SK-N-SH (cell line): Measurements from ENCODE around the gene ELOVL6. TPM values are rescaled to one million over a fixed set of nuclear protein-coding genes. Genes with fewer than 3 reads are reported as not detected.

Source experiments
- CTCF ChIA-PET: fragments of 300-600, 350-600 bp; formaldehyde crosslinking; extraction: SDS; loops from one replicate; lab custom pipeline; 2021; lab: Yijun Ruan, JAX
- POLR2A ChIA-PET: fragments of 350-600 bp; sonication (Branson Sonifier 250); formaldehyde crosslinking; extraction: SDS; loops from one replicate; lab custom pipeline; 2020; ENCODE audit warnings: antibody characterized with exemption, inconsistent platforms; lab: Yijun Ruan, JAX
- DNase-seq: peaks from one replicate; pipeline ENCODE4 v3.0.0; 2012
- H2AFZ ChIP-seq: fragments of 200-600 bp; sonication (generic); 2 replicates; pipeline ENCODE4 v1.8.1; 2016; ENCODE audit warnings: antibody characterized with exemption, mild to moderate bottlenecking, low read depth
- H3F3A ChIP-seq: fragments of 200-600 bp; sonication (generic); replicated peaks from 2 replicates; pipeline ENCODE3; 2016; ENCODE audit warnings: antibody characterized with exemption, mild to moderate bottlenecking; ENCODE audit not compliant: insufficient read depth
- H3K27ac ChIP-seq, 2 experiments: fragments of 200-500 bp in 1 of 2; fragments of 200-600 bp in 1 of 2; sonication (Bioruptor generic) in 1 of 2; sonication (generic), shearing (Covaris generic) in 1 of 2; 2 replicates each; pipeline versions ENCODE4 v1.5.1 to v1.6.1; 2014 to 2016; ENCODE audit warnings: low read depth in 2 of 2, inconsistent platforms in 1 of 2, low read length in 1 of 2, mild to moderate bottlenecking in 1 of 2, mixed read lengths in 1 of 2
- H3K27me3 ChIP-seq: fragments of 200-600 bp; sonication (generic), shearing (Covaris generic); 2 replicates; pipeline ENCODE4 v1.6.1; 2016; ENCODE audit warnings: mixed run types; ENCODE audit not compliant: insufficient read depth
- H3K36me3 ChIP-seq, 2 experiments: fragments of 200-500 bp in 1 of 2; fragments of 200-600 bp in 1 of 2; sonication (Bioruptor generic) in 1 of 2; sonication (generic) in 1 of 2; replicated peaks in 1 of 2; 2 replicates each; pipeline versions ENCODE3 to v1.5.1; 2014 to 2016; ENCODE audit warnings: low read length in 1 of 2, mild to moderate bottlenecking in 1 of 2; ENCODE audit not compliant: insufficient read depth in 2 of 2, control insufficient read depth in 1 of 2
- H3K4me1 ChIP-seq, 2 experiments: fragments of 200-500 bp in 1 of 2; fragments of 200-600 bp in 1 of 2; sonication (Bioruptor generic) in 1 of 2; sonication (generic), shearing (Covaris generic) in 1 of 2; 2 replicates each; pipeline versions ENCODE4 v1.5.1 to v1.6.1; 2014 to 2016; ENCODE audit warnings: low read depth in 1 of 2, low read length in 1 of 2, mixed run types in 1 of 2; ENCODE audit not compliant: insufficient read depth in 2 of 2, control insufficient read depth in 1 of 2
- H3K4me2 ChIP-seq: fragments of 200-600 bp; sonication (generic), shearing (Covaris generic); 2 replicates; pipeline ENCODE4 v1.6.1; 2017; ENCODE audit warnings: mixed run types
- H3K4me3 ChIP-seq, 2 experiments: fragments of 200-500 bp in 1 of 2; fragments of 200-600 bp in 1 of 2; sonication (Bioruptor generic) in 1 of 2; sonication (generic), shearing (Covaris generic) in 1 of 2; 2 replicates each; pipeline versions ENCODE4 v1.5.1 to v1.8.1; 2014 to 2016; ENCODE audit warnings: low read depth in 2 of 2, inconsistent platforms in 1 of 2, low read length in 1 of 2, mild to moderate bottlenecking in 1 of 2, mixed read lengths in 1 of 2, moderate library complexity in 1 of 2
- H3K79me2 ChIP-seq: fragments of 200-600 bp; sonication (generic); 2 replicates; pipeline ENCODE4 v1.8.1; 2017; ENCODE audit warnings: mild to moderate bottlenecking; ENCODE audit not compliant: insufficient read depth
- H3K9ac ChIP-seq: fragments of 200-600 bp; sonication (generic); 2 replicates; pipeline ENCODE4 v1.6.1; 2017; ENCODE audit warnings: mixed run types
- H3K9me2 ChIP-seq: fragments of 200-600 bp; sonication (generic); 2 replicates; pipeline ENCODE4 v1.6.1; 2017; ENCODE audit warnings: mixed run types
- H3K9me3 ChIP-seq: fragments of 200-600 bp; sonication (generic); 2 replicates; pipeline ENCODE4 v1.6.1; 2017; ENCODE audit warnings: mixed run types, mild to moderate bottlenecking, moderate library complexity
- H4K20me1 ChIP-seq: fragments of 200-600 bp; sonication (generic); 2 replicates; pipeline ENCODE4 v1.6.1; 2017; ENCODE audit warnings: mild to moderate bottlenecking, mixed run types; ENCODE audit not compliant: insufficient read depth
- CHD2 ChIP-seq: fragments of 150-350 bp; IDR thresholded peaks from 2 replicates; pipeline ENCODE4 v1.6.1; 2018; ENCODE audit warnings: low read length; ENCODE audit not compliant: partially characterized antibody
- EZH2phosphoT487 ChIP-seq: fragments of 200-600 bp; sonication (generic); IDR thresholded peaks from 2 replicates; pipeline ENCODE4 v1.6.1; 2017; ENCODE audit warnings: low read depth, mixed run types, mild to moderate bottlenecking, antibody characterized with exemption, moderate library complexity, borderline replicate concordance
- GABPA ChIP-seq: IDR thresholded peaks from 2 replicates; pipeline ENCODE4 v1.4.0; 2012; ENCODE audit warnings: low read depth, mild to moderate bottlenecking
- MXI1 ChIP-seq: IDR thresholded peaks from 2 replicates; pipeline ENCODE4 v1.6.1; 2012; ENCODE audit warnings: mild to moderate bottlenecking, low read depth, low read length, improper control_type of control experiment
- NFIC ChIP-seq: IDR thresholded peaks from 2 replicates; pipeline ENCODE4 v1.4.0; 2012; ENCODE audit warnings: borderline replicate concordance
- RCOR1 ChIP-seq: fragments of 150-350 bp; IDR thresholded peaks from 2 replicates; pipeline ENCODE4 v1.6.1; 2017; ENCODE audit warnings: antibody characterized with exemption, low read length
- RFX5 ChIP-seq: IDR thresholded peaks from 2 replicates; pipeline ENCODE4 v1.6.1; 2012; ENCODE audit warnings: mild to moderate bottlenecking, improper control_type of control experiment, low read length
- RXRA ChIP-seq: IDR thresholded peaks from 2 replicates; pipeline ENCODE4 v1.4.0; 2012; ENCODE audit warnings: low read depth, mild to moderate bottlenecking, borderline replicate concordance
- SIN3A ChIP-seq: IDR thresholded peaks from 2 replicates; pipeline ENCODE4 v1.6.1; 2012; ENCODE audit warnings: low read depth, mild to moderate bottlenecking, low read length, moderate library complexity, borderline replicate concordance
- SMC3 ChIP-seq: IDR thresholded peaks from 2 replicates; pipeline ENCODE4 v1.6.1; 2012; ENCODE audit warnings: low read depth, low read length, improper control_type of control experiment
- TCF12 ChIP-seq: IDR thresholded peaks from 2 replicates; pipeline ENCODE4 v1.4.0; 2012
- whole genome bisulfite sequencing: methylation state at CpG from one replicate; pipeline ENCODE4 v1.1.6; 2017; ENCODE audit warnings: low lambda C conversion rate; 5-methylcytosine and 5-hydroxymethylcytosine counted together
- polyA plus RNA-seq, 3 experiments: library from polyadenylated mRNA; depleted of rRNA; stranded (reverse); fragments of >200 nt; gene quantifications; 2 replicates each; pipeline ENCODE4 v1.2.3, GENCODE V29; 2012
- TF ChIP-seq, protein P1 (sequence below): fragments of 200-600 bp; sonication (generic); IDR thresholded peaks from 2 replicates; pipeline ENCODE4 v1.6.1; 2017; ENCODE audit warnings: antibody characterized with exemption, mild to moderate bottlenecking, moderate library complexity
- TF ChIP-seq, protein P2 (sequence below): fragments of 150-350 bp; IDR thresholded peaks from 2 replicates; pipeline ENCODE4 v1.6.1; 2017; ENCODE audit warnings: antibody characterized with exemption, low read length, low read depth, borderline replicate concordance

Gene ELOVL6
- polyA plus RNA-seq, 1 of the 3 experiments (the other 2 are of a cell fraction) = 9.0 TPM

DNA sequence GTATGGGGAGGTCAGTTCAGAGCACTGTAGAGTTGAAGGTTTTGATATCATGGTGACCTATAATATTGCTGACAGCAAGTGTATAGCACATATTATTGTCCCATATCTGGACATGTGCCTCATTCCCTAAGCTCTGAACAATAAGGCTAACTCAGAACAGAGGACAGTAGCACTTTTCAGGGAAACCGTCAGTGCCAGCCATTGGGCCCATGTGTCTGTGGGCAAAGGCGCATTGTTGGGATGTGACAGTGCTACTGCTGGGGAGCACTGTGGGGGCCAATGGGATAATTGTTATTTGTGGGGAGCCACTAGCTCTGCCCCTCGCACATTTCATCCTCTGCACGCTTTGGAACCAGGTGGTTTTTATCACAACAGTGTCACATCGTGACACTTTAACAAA lies 136.2 kb downstream of the ELOVL6 start (continued):
- TF ChIP-seq EZH2phosphoT487 = no peak

DNA sequence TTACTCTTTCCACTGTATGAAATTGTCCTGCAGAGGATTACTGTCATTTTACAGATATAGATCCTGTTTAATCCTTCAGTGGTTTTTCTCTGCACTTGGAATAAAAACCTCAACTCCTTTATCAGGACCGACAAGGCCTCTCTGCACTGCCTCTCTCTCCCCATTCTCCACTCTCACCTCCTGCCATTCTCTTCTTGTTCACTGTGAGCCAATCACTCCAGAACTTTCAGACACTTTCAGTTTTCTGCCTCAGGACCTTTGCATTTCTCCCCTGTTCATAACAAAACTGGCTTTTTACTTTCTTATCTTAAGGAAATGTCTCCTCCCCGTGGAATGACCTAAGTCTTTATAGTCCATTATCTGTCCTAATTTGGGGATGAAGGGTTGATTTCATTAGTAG lies 137.3 kb downstream of the ELOVL6 start:
- Histone ChIP-seq H3K4me2 (no peak overlapping the region), H3K9me3 (no peaks in the 10 kb centered on the region), H3K4me3 (no peak overlapping the region), H3K27me3 (no peaks in the 10 kb centered on the region), H3K4me1 (0 out of 4 replicates have a peak, but pooled peaks cover 0 to 4% of the 10 kb centered on the region in 2 experiments), H3K9ac (no peak overlapping the region), H2AFZ (no peak overlapping the region), H4K20me1 (no peaks in the 10 kb centered on the region), H3K36me3 (no peaks in the 10 kb centered on the region), H3K79me2 (no peaks in the 10 kb centered on the region), H3F3A (no peaks in the 10 kb centered on the region), H3K27ac (no peak overlapping the region), H3K9me2 (no peaks in the 10 kb centered on the region)
- WGBS = 86% methylated on average over 2 of the region's 2 CpGs
- POLR2A ChIA-PET = interaction anchor here (0.5 kb wide), 1 partner anchor 132 kb away, joined by 3 read pairs; no protein-coding TSS in a partner anchor
- DNase-seq = no peak
- CTCF ChIA-PET = interaction anchor here (0.6 to 3.6 kb wide), 2 partner anchors 11 to 12 kb away, joined by 3 to 19 read pairs; no protein-coding TSS in a partner anchor
- TF ChIP-seq CHD2 (no peak), TCF12 (no peak), NFIC (no peak), GABPA (no peak), MXI1 (no peak), RCOR1 (no peak), RXRA (no peak), SIN3A (no peak), RFX5 (no peak), SMC3 (no peak)
- TF ChIP-seq, protein P1, sequence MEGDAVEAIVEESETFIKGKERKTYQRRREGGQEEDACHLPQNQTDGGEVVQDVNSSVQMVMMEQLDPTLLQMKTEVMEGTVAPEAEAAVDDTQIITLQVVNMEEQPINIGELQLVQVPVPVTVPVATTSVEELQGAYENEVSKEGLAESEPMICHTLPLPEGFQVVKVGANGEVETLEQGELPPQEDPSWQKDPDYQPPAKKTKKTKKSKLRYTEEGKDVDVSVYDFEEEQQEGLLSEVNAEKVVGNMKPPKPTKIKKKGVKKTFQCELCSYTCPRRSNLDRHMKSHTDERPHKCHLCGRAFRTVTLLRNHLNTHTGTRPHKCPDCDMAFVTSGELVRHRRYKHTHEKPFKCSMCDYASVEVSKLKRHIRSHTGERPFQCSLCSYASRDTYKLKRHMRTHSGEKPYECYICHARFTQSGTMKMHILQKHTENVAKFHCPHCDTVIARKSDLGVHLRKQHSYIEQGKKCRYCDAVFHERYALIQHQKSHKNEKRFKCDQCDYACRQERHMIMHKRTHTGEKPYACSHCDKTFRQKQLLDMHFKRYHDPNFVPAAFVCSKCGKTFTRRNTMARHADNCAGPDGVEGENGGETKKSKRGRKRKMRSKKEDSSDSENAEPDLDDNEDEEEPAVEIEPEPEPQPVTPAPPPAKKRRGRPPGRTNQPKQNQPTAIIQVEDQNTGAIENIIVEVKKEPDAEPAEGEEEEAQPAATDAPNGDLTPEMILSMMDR = no peak
- TF ChIP-seq, protein P2, sequence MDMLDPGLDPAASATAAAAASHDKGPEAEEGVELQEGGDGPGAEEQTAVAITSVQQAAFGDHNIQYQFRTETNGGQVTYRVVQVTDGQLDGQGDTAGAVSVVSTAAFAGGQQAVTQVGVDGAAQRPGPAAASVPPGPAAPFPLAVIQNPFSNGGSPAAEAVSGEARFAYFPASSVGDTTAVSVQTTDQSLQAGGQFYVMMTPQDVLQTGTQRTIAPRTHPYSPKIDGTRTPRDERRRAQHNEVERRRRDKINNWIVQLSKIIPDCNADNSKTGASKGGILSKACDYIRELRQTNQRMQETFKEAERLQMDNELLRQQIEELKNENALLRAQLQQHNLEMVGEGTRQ = no peak
